ENCODE results near the gene LILRA6.
"Not testable (repeated sequence)": the region's sequence is repeated elsewhere in the genome, so short reads cannot be mapped to it uniquely, and the experiment has no call there.

LILRA6 gene

DNA sequence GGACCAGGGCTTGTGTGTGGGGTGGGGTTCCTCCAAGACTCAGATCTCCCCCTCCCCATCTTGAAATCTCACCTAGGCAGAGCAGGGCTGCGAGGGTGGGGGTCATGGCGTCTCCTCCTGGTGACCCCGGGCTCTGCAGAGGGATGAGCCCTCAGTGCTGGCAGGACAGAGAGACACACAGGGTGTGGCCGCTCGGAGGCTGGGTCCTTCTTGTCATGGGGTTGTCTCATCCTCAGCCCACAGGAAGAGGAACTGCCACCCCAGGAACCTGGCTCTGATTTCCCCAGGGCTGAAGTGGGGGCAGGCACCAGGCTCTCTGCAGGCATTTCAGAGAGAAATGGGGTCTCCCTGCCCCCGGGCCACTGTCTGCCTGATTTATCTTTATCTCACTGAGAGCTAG, at the start of gene LILRA6:
Gene LILRA6 (minus strand): TSS at position 145 of the 400 bp plus-strand sequence.
- DNase-seq (ENCODE audit: low read depth in 2 of 2), result not testable (repeated sequence)

DNA sequence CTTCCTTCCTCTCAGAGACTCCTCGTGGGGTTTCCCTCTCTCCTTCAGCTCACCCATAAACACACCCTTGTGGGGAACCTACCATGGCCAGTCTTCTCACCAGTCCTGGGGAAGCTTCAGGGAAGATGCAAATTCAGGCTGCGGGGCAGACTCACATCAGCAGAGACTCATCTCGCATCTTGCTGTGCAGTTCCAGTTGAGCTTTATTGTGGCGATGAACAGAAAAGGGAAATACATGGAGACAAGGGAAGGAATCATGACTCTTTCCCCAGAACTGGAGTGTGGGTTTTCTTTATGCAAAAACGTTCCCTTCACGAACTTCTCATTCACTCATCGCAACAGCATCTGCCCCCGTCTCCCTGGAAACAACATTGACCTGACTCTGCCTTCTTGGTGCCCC, 46.6 kb upstream of the LILRA6 start:
- not testable (repeated sequence) for DNase-seq (ENCODE audit: low read depth in 2 of 2)

DNA sequence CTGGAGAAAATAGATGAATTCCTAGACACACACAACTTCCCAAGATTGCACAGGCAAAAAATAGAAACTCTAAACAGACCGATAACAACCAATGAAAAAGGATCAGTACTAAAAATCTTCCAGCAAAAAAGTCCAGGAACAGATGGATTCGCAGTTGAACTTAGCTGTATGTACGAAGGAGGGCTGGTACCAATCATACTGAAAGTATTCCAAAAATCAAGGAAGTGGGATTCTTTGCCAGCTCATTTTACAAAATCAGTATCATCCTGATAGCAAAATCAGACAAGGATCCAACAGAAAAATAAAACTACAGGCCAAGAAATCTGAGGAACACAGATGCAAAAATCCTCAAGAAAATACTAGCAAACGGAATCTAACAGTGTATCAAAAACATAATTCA, 44.9 kb upstream of the LILRA6 start:
- no peak for DNase-seq (ENCODE audit: low read depth in 2 of 2)

DNA sequence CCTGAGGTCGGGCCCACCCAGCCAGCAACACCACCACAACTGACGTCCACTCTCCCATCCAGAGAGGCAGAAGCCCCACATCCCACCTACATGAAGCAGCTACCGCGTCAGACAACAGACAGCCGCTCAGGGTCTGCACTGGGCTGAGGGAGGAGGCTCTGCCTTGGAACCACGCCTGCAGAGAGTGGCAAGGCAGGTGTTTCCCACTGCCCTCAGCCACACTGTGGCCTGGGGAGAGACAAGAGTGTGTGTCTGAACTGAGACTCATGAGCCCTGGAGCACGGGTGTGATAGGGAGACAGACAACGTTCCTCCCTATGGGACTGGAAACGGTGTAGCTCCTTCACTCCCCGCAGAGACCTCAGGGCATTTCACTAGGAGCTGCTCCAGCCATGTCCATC, 43.7 kb upstream of the LILRA6 start:
- DNase-seq (ENCODE audit: low read depth in 2 of 2), result not testable (repeated sequence)

DNA sequence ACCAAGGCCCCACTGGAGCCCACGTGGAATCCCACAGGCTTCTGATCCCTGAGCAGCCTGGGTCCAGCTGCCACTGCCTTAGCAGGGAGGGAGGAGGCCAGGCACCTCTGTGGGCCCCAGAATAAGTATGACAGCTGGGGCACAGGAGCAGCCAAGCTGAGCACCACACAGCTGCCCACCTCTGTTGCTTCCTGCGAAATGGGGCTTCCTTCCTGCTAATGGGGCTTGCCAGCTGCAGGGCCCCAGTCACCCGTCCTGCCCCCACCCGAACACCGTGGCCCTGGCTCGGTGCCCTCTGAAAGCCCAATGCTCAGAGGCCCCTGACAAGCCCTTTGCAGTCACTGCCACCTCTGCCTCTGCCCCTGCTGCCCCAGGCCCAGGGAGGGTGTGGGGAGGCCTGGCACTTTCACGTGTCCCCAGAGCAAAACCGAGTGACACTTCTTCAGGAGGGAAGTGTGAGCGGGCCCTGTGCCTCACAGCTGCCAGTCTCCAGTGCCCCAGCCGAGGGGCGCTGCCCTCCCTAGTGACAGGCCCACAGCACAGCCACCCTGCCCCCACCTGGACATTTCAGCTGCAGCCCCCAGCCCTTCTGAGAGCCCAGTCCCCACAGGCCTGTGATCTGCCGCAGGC, 43.0 kb upstream of the LILRA6 start:
- DNase-seq (ENCODE audit: low read depth in 2 of 2), result not testable (repeated sequence)

DNA sequence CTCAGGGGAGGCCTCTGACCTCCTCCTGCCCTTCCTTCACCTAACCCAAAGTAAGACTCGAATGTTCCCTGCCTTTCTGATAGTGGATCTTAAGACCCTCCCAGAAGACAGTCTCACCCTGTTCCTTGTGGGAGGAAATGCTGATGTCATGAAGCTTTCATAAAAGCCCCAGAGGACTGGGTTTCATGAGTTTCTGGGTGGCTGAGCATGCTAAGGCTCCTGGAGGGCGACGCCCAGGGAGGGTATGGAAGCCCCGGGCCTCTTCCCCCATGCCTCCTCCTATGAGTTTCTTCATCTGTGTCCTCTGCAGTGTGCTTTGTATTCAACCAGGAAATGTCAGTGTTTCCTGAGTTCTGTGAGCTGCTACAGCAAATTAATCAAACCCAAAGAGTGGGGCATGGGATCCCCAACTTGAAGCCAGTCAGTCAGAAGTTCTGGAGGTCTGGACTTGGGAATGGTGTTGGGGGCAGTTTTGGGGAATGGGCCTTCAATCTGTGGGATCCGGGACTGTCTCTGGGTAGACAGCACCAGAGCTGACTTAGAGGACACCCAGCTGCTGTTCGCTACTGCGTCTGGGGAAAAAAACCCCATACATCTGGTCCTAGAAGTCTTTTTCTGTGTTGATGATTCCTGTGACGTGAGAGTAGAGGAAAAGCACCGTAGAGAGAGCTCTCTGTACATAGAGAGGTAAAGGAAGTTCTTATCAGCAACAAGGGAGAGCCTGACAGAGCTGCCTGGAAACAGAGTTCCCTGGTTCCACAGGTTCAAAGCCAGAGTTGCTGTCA, 40.3 kb upstream of the LILRA6 start:
- no peak for DNase-seq (ENCODE audit: low read depth in 2 of 2)

DNA sequence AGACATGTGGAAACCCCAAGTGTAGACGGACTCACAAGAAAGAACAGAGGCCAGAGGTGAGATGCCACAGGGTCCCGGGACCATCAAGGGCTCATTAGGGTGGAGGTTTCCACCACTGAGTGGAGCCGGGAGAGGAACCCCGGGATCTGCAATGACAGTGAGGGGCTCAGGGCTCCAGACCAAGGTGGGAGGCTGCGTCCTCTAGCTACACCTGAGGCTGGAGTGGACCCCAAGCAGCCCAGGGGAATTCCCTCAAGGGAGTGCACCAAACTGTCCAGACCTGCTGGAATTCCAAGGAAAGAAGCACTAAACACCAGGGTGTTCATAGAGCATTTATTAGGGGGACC, 39.1 kb upstream of the LILRA6 start:
- not testable (repeated sequence) for DNase-seq (ENCODE audit: low read depth in 2 of 2)

DNA sequence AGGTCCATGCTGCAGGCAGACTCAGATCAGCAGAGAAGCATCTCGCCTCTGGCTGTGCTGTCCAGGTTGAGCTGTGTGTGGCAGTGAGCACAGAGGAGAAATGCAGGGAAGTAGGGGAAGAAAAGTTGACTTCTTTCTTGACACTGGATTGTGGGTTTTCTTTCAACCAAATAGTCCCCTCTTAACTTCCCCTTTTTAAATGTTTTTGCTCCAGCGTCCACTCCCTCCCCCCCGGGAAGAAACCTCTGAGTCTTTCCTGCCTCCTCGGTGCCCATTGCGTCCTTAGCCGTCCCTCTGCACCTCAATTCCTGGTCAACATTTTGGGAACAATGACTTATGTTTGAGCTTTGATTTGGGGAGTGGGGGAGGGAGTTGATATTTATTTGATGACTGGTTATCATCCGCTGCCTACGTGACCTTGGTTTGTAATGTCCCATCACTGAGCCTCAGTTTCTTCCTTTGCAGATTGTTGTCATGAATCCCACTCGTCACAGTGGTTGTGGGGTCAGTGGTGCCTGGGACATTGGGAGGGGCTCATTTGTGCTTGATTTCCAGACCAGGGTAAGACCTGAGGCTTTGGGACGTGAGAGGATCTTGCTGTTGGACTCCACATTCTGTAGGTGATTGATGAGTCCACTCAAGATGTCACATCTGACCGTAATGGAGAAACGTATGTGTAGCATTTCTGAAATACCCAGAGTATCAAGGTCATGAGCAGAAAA, 38.6 kb upstream of the LILRA6 start, which contains the start of gene LILRB2:
Gene LILRB2 (minus strand): TSS at position 104 of the 722 bp plus-strand sequence. CDS start 614 bp downstream, outside the sequence.
- DNase-seq (ENCODE audit: low read depth in 2 of 2), result no peak

DNA sequence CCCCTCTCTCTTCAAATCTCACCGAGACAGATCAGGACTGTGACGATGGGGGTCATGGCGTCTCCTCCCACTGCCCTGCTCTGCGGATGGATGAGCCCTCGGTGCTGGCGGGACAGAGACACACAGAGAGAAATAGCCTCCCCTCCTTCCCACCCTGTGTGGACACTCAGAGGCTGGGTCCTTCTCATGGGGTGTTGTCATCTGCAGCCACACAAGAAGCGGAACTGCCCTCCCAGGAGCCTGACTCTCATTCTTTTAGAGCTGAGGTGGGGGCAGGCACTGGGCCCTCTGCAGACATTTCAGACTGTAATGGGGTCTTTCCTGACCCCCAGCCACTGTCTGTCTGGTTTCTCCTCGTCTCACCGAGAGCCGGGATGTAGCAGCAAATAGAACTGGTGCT, 37.9 kb upstream of the LILRA6 start:
- not testable (repeated sequence) for DNase-seq (ENCODE audit: low read depth in 2 of 2)

DNA sequence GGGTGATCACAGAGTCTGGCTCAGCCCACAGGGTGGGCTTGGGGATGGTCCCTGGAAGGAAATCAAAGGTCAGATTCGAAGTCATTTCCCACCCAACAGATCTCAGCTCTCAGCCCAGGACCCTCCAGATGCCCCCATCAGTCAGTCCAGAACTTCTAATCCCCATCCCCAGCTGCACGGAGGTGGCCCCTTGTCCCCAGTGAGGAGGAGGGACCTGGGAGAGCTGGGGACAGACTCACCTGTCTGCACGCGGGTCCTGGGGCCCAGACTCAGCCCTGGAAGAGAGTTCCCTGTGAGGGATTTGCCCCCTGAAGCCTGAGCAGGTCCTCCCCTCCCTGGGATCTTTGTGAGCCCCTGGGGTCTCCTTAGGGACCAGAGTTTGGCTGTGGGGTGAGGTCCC, 37.4 kb upstream of the LILRA6 start:
- DNase-seq (ENCODE audit: low read depth in 2 of 2), result not testable (repeated sequence)

DNA sequence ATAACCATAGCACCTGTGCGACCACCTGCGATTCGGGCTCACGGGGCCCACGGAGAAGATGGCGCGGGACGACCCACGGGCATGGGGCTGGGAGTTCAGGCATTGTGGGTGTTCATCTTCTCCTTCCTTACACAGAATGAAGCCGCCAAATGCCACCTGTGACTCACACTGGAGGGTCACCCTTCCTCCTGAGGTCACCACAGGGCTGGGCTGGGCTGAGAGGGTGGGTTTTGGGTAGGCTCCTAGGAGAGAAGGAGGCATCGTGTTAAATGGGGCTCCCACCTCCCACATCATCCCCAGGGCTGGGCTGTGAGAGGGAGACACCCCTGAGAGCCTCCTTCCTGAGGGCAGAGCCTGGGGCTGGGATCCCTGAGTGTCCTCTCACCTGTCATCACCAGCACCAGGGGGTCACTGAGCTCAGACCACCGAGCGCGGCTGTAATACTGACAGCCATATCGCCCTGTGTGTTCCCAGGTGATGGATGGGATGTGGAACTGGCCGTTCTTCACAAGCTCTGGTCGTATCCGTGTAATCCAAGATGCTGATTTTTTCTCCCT, 36.9 kb upstream of the LILRA6 start:
- no peak for DNase-seq (ENCODE audit: low read depth in 2 of 2)

DNA sequence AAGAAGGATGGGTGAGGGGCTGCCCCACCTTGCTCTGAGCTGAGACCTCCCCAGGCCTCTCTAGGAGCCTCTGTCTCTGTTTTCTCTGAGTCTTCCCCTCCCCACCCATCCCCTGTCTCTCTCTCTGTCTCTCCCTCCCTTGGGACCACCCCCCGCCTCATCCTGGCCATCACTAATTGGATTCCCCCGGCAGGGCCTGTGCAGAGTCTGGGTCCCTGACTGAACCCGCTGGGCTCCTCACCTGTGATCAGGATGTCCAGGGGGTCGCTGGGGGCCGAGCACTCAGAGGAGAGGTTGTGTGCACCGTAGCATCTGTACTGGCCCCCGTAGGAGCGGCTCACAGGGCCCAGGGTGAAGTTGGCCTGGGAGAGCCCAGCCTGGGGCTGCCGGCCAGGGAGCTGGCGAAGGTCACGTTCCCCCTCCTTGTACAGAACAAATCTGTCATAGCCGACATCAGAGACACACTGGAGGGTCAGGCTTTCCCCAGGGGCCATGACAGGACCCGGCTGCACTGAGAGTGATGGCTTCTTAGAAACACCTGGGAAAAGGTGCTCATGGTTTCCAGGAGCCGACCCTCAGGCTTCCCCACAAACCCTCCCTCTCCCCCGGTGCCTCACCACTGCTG, 36.1 kb upstream of the LILRA6 start:
- not testable (repeated sequence) for DNase-seq (ENCODE audit: low read depth in 2 of 2)

DNA sequence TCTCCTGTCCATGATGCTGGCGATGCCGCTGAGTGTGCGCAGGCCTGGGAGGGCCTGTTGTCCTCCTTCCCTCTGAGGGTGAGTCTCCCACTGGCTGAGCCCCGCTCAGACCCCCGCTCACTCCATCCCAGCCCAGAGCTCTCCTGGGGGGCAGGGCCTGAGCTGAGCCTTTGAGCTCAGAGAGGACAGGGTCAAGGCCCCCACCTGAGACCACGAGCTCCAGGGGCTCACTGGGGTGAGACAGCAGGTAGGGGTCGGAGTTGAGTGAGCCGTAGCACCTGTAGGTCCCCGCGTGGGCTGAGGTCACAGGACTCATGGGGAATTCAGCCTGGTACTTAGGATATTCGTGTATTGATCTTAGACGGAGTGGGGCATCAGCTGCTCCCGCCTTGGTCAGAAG, 35.5 kb upstream of the LILRA6 start:
- DNase-seq (ENCODE audit: low read depth in 2 of 2), result not testable (repeated sequence)

DNA sequence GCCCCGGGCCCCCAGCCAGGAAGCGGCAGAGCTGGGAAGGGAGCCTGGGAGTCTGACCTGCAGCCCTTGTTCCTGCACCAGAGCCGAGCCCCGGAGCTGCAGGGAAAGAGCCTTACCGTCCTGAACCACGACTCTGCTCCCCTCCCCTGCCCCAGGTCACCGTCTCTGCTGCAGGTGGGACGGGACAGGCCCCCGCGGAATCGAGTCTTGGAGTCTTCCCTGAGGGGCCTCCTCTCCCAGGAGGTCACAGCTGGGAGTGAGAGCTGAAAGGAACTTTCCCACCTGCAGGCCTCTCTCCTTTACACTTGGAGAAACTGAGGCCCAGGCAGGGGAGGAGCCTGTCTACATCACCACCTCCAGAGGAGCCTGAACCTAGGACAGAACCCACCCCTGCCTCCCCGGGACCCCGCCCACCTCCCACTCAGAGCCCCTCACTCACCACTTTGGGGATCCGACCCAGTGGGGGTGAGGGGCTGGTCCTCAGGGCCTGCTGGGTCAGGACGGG, 34.6 kb upstream of the LILRA6 start:
- DNase-seq (ENCODE audit: low read depth in 2 of 2), result not testable (repeated sequence)

DNA sequence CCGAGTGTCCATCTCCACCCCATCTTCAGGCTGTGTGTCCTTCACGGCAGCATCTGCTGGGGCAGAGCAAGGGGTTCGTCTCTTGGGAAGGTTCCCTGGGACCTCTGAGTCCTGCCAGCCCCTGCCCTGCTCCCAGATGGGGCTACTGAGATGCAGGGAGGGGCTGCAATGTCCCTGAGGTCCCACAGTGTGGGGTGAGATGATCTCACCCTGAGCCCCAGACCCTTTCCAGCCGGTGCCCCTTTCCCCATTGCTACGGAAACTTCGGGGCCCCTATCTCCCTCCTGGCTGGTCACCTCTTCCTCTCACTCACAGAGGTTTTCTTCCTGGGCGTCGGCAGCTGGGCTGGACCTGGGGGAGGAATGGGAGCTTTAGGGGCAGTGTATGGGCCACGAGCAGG, 33.4 kb upstream of the LILRA6 start:
- no peak for DNase-seq (ENCODE audit: low read depth in 2 of 2)

DNA sequence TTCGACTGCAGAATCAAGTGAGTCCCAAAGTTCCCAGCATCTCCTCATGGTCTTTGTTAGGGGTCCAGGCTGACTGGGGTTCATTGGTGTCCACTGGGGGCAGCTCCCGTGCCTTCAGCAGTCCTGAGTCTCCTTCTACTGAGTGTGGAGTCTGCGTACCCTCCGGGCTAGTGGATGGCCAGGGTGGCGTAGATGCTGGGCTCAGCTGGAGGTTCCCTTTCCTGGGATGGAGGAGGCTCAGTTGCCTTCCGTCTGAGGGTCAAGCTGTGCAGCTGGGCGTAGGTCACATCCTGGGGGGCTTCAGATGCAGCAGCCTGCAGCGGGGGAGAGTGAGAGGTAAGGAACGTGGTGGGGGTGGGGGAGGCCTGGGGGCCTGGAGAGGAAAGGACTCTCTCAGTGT, 31.9 kb upstream of the LILRA6 start:
- DNase-seq (ENCODE audit: low read depth in 2 of 2), result not testable (repeated sequence)

DNA sequence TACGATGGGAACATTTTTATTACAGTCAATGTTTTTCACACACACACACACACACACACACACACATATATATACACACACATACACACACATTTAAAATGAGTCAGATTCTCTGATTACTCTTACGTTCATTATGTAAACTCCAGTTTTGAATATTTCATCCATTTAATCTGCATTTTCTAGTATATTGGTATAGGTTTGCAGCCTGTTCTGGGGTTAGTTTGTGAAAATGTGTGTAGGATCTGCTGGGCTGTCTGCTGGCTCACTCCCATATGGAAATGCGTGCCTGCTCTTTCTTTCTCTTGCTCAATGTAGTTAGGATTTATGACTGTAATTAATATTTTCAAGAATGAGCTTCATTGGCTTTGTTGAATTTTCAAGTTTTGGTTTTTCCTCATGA, 31.2 kb upstream of the LILRA6 start:
- no peak for DNase-seq (ENCODE audit: low read depth in 2 of 2)

DNA sequence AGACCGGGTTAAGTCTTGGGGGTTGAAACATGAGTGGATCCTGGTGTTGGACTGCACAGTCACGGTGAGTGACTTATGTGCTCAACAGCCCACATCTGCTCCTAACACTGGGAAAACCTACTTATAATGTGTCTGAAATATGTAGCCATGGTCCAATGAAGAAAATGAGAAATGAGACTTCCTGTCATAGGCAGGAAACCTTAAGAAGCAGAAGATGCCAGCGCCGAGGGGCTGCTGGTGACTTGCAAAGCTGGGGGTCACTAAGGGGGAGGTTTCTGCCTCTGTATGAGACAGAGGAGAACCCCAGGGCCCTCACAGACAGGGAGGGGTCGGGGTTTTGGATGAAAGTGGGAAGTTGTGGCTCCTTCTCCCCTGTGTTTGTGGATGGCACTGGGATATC, 29.6 kb upstream of the LILRA6 start:
- DNase-seq (ENCODE audit: low read depth in 2 of 2), result not testable (repeated sequence)

DNA sequence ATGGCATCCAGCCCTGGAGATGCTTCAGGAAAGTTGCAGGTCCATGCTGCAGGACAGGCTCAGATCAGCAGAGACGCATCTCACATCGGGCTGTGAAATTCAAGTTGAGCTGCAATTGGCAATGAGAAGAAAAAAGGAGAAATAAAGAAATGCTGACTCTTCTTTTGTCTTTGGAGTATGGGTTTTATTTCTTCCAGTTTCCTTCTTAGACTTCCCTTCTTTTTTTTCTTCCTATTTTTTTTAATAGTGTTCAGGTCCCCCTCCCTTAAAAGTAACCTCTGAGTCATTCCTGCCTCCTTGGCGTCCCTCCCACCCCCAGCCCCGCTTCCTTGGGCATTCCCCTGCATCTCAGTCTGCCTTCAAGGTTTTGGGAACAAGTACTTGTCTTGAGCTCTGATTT, 29.0 kb upstream of the LILRA6 start:
- not testable (repeated sequence) for DNase-seq (ENCODE audit: low read depth in 2 of 2)

DNA sequence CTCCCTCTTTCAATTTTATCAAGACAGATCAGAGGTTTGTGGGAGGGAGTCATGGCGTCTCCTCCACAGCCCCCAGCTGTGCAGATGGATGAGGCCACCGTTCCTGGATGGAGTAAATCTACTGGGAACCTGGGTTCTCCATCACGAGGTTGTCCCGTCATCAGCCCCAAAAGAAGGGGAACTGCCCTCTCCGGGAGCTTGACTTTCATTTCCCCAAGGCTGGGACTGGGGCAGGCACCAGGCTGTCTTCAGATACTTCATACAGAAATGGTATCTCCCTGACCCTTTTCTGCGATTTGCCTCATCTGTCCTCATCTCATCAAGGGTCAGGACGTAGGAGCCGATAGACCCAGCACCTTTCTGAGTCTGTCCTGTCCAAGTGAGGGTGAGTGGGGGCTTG, 28.5 kb upstream of the LILRA6 start:
- no peak for DNase-seq (ENCODE audit: low read depth in 2 of 2)

DNA sequence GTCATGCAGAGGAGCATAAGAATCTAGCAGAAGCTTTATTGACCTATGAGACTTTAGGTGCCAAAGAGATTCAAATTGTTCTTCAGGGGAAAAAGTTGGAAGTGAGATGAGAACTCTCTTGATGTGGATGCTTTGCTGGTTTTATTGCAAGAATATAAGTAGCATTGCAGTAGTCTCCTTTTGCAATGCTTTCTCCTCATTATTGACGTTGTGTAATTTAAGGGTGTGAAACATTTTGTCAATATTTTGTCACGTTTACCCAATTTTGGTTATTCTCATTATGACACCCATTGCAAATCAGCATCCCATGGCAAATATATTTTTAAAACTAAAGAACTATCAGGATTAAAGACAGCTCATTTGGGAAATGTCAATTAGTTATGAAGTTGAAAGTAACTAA, 26.3 kb upstream of the LILRA6 start:
- DNase-seq (ENCODE audit: low read depth in 2 of 2), result no peak

DNA sequence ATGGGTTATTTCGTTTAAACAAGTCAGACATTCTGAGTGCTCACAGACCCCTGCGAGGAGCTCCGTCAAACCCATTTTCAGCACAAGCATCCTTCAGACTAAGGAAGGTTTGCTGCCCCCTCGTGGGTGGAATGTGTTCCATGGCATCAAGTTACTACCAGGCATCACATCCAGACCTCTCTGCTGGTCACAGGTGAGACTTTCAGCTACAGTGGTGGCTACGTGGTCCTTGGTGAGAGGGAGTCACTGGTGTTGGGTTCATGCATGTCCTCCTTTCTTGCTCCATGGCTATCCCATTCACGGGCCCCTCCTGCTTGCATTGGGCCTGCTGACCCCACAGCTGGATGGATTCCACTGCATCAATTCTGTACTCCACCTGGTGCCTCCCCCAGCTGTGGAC, 23.5 kb upstream of the LILRA6 start:
- peak; percentile 35 to 76 for DNase-seq (ENCODE audit: low read depth in 2 of 2)
